Activated CD4-positive, alpha-beta T cell treated with anti-CD3 and anti-CD28 coated beads for 4 hours (primary cell): ENCODE data around the gene BBS9.
"Not testable (repeated sequence)": the region's sequence is repeated elsewhere in the genome, so short reads cannot be mapped to it uniquely, and the experiment has no call there.

Source experiments
- DNase-seq, 2 donors: peaks; one replicate each; pipeline ENCODE4 v3.0.0-alpha.2; 2020

BBS9 gene

DNA sequence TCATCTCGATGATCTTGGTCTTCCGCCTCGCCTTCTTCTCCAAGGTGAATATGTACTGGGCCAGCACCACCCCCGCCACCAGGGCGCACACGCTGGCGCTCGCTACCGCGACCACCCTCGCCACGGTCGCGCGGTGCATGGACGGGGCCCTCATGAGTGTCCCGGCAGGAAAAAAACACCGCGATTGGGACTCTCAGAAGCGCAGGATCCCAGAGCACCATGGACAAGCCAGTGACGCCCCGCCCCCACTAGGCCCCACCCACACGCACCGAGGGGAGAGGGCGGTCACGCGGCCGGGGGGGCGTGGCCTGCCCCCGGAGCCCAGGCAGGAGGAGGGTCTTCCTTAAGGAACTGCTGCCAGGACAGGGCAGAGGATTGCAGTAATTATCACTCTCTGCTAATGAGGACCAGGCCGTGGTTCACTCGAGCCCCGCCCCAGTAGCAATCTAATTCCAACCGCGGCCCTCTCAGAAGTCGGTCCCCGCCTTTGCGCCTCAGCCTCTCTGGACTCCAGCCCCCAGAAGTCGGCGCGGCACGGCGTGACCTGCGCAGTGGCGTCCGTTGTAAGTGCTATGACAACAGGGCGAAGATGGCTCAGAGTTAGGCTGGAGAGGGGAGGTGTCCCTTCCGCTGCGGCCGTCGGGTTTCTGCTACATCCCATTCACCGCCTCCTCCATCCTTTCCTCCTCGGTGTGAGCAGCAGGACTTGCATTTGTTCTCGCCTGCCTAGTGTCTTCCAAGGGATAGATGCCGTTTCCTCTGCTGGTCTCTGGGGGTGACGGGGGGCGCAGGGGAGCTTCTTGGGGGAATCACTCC is at the start of gene BBS9:
BBS9 (plus strand) TSS at position 575 of the 816 bp plus-strand sequence. CDS start 16,689 bp downstream, outside the sequence.
- peak; percentile 86 to 88 for DNase-seq

DNA sequence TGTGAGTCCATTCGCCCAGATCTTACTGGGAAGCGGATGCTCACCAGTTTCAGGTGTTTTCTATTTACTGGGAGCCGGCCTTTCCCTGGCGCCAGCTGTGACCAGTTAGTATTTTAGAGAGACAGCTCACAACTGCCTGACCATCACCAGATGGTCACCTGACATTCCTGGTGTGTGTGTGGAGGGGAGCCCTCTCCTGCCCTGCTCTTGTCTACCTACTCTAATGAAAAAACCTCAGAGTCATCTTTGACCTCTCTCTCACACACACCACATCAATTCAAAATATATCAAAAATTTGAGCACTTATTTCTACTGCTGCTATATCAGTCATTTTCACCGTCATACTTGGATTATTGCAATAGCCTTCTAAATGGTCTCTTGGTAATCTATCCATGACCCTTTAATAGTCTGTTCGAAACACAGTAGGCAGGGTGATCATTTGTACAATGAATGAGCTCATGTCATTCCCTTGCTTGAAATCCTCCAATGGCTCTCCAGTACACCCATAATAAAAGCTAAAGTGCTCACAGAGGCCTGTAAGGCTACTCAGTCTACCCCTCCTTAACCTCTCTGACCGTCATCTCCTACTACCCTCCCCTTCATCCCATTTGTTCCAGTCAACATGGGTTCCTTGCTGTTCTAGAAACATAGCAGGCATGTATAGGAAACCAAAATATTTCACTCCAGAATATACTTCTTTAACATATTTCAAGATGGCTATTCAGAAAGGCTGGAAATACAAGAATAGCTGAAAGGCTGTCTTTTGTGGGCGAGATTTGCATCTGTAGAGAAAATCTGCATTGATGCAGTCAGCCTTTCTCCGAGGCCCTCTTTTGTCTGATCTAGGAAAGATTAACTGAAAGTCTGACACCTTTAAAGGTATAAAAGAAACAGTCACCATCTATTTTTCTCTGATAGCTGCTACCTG is 49.3 kb upstream of the BBS9 start:
- DNase-seq = no peak

DNA sequence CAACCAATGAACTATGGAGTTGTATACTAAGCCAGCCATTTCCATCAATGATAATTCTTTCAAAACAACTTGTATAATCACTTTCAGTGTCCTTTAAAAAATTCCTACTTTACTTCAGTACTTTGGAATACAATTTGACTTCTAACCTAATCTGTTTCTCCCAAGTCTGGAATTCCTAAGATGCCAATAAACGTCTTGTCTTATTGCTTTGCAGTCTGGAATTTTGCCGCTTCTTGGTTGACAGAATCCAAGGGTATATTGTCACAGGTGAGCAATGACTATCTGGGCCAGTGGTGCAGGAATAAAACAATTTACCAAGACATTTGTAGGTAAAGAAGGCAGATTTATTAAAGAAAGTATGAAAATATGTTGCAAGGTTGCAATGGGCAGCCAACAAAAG is 42.0 kb upstream of the BBS9 start:
- no peak for DNase-seq

DNA sequence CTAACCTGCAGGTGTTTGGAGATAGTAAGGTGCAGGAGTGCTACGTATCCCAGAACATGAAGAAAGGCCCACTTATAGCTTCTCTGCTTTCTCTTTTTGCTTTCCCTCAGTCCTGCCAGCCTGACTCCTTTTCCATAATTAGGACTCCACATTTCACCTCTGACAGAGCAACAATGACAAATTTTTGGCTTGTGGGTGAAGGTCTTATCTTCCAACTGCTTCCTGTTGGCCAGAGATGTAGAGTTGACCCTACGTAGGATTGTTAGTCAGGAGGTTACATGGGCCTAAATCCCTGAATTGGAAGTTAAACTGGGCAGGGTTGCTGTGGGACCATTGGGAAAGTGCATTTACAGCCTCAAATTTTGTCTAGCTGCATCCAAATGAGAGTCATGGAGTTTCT is 41.5 kb upstream of the BBS9 start:
- no peak for DNase-seq

DNA sequence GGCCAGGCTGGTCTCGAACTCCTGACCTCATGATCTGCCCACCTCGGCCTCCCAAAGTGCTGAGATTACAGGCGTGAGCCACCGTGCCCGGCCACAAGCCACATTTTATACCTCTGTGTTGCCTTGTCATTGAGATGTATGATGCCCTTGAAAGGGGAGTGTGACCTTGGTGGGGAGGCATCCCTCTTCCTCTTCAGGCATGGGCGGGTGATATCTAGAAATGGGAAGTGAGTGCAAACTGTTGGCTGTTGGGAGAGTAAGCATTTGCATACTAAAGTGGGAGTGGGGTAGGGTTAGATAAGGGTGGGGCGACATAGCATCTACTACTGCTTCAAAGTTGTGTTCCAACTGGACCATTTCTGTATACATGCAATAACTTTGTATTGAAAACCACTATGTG is 40.2 kb upstream of the BBS9 start:
- no peak for DNase-seq

DNA sequence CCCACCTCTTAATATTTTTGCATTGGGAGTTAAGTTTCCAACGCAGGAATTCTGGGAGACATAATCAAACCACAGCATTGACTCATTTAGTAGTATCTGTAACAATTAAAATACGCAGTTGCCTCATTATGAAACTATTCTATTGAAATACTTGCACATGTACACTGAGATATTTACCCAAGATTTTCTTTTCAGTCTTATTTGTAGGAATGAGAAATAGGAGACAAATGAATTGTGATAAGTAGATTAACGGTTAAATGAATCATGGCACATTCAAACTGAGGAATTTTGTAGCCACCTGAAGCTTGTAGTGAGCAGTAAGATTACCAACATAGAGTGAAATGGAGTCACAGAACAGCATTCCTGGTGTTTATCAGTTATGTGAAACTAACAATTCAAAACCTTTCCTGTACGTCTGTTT is 38.2 kb upstream of the BBS9 start:
- no peak for DNase-seq

DNA sequence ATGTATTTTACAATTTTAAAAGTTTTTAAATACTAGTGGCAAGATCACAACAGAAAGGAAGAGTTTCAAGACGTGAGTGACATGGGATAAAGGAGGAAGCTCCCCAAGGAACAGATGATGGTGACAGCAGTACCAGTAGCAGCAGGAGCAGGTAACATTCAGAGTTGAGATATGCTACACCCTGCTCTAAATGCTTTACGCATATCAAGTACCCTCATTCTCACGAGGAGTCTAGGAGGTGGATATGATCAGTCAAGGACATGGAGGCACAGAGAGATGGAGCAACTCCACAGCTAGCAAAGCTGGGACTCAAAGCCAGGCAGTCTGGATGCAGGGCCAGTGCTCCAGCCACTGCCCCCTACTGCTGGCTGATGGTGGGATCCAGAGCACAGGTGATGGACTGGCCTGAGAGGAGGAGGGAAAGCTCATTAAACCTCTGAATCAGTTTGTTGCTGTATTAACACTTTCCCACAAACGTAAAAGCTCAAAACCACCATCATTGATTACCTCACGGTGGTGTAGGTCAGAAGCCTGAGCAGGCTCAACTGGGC is 37.6 kb upstream of the BBS9 start:
- DNase-seq = no peak

DNA sequence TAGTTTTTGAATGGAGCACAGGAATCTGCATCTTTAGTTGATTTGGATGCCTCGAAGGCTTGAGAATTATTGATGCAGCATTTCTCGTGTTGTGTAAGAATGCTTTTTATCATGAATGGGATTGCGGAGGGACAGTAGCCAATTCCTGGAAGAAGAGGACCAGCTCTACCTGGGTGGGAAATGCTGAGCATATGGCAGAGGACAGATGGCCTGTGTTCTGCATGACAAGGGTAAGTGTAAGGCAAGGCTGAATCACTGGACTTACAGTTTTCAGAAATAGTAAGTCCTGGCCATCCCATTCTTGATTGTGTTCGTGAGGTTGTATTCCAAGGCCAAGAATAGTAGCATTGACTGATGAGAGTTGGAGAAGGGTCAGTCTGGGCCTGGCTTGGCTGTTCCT is 36.1 kb upstream of the BBS9 start:
- no peak for DNase-seq

DNA sequence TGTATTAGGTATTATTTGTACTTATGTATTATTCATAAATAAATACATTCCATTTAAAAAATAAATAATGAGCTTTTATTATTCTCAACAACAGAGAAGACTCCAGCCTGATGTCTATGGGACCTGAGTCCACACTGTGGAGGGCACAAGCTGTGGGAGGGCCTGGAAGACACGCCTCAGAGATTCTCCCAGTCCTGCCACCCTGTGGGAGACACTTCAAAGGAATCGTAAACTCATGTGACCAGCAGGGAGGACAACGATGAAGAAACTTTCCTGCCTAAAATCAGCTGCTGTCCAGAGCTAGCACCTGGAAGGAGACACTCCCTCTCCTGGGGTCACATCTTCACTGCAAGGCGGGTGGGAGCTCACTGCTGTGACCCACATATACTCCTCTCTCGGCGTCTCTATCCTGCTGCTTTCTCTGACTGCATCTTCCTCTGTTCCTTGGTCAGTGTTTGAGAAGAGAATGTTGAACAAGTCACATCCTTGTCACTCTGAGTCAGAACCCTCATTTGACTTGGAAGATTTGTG is 34.6 kb upstream of the BBS9 start:
- not testable (repeated sequence) for DNase-seq

DNA sequence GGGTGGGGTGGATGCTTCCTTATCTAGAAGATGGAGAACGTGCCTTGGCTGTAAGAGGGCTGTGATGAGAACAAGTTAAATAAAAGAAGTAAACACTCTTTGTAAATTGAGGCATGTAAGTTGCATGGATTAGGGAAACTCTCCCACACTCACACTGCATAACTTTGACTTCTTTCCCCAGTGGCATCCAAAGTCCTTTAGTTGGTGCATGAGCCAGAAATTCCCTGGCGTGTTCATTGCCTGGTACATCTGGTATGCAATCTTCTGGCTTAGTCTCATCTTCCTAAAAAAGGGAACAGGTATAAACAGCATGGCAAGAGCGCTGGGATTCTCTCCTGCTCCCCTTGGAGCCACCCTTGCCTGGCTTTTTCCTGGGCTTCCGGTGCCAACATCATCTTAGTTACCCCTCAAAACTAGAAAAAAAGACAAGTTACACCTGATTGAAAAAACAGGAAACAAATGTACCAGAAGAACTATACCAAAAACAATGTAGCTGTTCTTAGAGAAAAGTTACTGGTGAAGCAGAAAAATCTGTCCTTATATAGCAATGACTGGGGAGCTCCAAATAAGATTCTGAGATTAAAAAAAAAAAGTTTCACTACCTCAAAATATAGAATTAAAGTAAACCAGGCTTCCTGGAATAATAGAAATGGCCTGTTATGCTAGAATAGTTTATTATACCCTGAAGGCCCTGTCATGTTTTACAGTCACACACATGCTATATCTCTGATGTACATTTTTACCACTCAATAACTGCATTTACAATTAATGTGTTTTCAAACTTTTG is 30.0 kb upstream of the BBS9 start:
- no peak for DNase-seq

DNA sequence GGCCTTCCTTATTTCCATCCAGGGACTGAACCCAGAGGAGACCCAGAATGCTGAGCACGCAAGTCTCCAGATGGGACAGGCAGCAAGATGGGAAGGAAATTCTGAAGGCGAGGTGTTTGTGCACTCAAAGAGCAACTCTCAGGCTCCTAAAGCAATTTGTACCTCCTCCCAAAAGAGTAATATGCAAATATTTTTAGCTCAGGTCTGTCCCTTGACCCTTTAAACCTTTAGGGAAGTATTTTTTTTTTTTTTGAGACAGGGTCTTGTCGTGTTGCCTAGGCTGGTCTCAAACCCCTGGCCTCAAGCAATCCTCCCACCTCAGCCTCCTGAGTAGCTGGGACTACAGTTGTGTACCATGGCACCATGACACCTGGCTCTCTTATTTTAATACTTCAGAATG is 28.6 kb upstream of the BBS9 start:
- no peak for DNase-seq

DNA sequence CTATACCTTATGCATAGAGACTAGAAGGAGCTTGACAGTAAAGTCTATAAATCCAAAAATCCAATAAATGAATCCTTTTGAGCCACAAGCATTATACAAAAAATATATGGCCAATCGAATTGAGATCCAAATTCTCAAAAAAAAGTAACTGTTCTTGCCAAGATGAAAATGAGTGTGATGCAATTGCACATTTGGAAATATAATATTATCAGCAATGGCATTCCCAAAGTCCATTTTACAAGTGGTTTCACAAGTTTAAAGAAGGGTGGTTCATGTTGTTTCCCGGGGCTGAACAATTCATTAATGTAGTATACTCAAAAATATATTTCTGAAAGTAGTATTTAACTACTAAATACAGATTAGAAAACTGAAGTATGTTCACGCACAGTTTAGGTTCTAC is 27.5 kb upstream of the BBS9 start:
- no peak for DNase-seq

DNA sequence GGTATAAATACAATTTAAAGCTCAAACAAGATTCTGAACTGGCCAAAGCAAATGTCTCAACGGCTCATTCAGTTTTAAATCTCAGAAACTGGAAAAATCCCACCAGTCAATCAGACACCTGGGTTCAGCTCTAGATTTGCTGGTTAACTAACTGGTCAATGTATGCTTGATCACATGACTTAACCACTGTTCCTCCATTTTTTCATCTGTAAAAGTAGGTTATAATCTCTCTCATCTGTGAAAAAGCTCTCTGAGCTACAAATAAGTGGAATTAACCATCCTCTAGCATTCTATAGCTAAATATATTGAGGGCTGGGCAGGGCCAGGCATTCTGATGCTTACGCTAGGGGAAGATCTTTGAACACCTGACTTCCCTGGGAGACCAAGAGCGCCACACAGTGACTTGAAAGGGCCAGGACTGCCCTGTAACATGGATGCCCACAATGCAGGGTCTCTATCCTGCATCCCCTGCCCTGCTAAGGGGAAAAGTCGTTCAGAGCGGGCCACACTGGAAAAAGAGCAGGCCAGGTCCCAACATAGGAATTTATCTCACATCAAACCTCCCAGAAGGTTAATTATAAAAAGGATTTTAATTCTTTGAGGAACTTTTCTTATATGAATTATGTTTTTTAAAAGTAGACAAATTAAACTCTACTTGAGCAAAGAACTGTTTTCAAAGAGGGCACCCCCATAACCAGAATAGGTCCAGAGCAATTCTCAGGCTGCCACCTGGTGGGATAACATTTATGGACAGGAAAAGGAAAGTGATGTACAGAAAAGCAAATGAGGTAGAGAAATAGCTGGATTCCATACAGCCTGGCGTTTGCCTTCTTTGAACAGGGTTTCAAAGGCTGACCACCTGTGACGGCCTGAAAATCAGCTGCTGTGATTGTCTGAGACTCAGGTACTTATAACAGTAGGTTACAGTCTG is 22.0 kb upstream of the BBS9 start:
- DNase-seq = peak in 1 of 2 donors; percentile 17

DNA sequence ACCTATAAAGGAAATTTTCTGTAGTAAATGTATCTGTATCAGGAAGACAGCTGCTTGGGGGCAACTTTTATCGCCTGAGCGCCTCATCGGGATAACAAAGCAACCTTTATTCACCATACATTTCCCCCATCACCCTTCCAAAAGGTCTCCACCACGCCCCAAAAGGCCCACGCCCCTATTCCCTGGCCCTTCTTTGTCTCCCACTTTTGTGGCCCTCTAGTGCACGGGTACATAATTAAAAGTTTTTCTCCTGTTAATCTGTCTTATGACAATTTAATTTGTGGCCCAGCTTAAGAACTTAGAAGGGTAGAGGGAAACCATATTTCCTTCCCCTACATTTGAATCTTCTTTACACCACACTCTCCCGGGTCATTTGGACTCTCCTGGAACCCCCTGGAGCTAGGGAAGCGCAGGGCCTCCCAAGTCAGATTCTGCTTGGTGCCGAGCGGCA is 20.8 kb upstream of the BBS9 start:
- DNase-seq = peak in 1 of 2 donors; percentile 24

DNA sequence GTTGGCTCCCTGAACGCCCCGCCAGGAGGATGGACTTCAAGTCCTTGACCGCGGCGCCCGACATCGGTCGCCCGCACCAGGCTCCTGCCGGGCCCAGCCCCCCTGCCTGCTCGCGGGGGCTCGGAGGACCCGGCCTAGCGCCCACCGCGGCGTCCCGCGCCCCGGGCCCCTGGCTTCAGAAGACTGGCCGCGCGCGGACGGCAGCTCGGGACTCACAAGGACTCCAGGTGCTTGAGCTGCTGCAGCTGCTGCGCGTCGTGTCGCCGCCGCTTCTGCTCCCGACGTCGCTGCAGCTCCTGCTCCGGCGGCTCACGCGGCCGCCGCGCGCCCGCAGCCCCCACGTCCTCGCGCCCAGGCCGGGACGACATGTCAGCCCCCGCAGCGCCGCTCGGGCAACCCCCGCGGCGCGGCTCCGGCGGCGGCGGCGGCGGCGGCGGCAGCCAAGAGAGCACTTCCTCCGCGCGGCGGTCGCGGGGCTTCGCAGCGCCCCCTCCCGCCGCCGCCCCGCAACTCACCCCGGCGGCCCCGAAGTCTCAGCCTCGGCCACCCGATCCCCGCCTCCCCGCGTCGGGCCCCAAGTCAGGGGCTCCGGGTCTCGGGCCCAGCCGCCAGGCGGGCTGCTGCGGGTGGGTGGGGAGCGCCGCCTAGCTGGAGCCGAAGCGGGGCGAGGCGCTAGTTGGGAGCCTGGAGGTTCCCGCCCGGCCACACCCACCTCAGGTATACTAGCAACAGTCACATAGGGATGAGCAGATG is 20.2 kb upstream of the BBS9 start, which contains the start of gene RP9:
RP9 (minus strand) TSS at position 400 of the 753 bp plus-strand sequence; CDS start at position 368, 32 bp downstream.
- peak; percentile 69 to 74 for DNase-seq

DNA sequence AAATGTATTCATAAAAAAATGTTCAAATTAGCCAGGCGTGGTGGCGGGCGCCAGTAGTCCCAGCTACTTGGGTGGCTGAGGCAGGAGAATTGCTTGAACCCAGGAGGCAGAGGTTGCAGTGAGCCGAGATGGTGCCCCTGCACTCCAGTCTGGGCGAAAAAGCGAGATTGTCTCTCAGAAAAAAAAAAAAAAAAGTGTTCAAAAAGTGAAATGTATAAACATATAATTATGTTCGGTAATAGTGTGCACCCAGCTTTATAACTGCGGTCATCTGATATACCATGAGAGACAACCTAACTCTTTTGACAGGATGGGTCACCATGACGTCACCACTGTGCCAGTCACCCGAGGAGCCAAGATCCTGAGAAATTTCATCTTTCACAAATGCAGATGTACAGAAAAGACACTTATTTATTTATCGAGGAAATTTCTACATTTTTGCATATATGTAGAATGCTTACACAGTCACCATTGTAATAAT is 19.6 kb upstream of the BBS9 start:
- peak in 1 of 2 donors; percentile 6 for DNase-seq

DNA sequence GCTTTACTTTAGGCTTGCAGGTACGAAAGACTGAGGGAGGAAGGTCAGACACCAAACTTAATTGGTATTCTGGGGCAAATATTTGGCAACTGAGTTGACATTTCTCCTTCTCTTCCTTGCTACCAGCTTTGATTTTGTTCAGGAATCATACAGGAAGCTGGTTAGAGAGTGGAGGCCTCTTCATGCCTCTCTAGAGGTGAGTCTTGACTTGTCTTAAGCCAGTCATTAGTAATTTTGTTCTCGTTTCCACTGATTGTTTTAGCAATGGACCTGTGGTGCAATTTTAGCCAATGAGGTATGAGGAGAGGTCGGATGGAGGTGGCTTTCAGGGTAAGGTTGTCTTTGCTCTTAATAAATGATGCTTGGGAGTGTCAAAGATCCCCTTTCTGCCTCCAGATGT is 17.8 kb upstream of the BBS9 start:
- DNase-seq = no peak

DNA sequence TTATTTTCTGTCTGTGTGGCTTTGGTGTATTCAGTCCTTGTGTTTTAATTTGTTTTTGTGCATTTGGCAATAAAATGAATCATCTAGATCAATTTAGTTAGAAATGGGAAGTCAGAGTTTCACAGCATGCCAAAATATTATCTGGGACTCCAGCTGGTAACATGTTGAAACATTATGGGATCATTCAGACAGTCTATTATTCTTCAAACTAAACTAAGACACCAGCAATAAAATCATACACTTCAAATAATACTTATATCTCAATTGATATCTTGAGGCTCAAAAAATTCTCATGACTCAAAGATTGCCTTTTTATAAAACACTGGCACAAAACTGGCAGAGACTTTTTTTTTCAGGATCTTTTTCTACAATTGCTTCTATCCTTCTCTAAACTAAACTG is 14.4 kb upstream of the BBS9 start:
- DNase-seq = no peak

DNA sequence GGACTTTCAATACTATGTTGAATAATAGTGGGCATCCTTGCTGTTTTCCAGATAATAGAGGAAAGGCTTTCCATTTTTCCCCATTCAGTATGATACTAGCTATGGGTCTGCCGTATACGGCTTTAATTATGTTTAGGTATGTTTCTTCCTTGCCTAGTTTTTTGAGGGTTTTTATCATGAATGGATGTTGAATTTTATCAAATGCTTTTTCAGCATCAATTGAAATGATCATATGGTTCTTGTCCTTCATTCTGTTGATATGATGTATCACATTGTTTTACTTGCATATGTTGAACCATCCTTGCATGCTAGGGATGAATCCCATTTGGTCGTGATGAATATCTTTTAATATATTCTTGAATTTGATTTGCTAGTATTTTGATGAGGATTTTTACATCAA is 11.0 kb upstream of the BBS9 start:
- DNase-seq = no peak

DNA sequence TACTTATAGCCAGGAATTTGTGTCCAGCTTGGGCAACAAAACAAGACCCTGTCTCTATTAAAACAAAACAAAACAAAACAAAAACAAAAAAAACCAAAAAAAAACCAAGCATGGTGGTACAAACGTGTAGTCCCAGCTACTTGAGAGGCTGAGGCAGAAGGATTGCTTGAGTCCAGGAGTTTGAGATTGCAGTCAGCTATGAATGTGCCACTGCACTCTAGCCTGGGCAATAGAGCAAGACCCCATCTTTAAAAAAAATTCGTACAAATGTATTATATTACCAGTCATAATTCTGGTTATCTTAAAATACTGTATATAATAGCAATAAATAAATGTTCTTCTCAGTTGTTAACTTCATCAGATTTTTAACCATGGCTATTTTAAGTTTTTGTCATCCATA is 2.3 kb upstream of the BBS9 start:
- no peak for DNase-seq
